HEK293 (cell line): ENCODE data around the gene SEMA3A.

Experiments used
- CTCF ChIA-PET: fragments of 350-600 bp; formaldehyde crosslinking; extraction: SDS; loops from one replicate; lab custom pipeline; 2021; ENCODE audit warnings: antibody characterized with exemption; lab: Yijun Ruan, JAX
- POLR2A ChIA-PET: fragments of 300-600 bp; formaldehyde crosslinking; extraction: SDS; loops from one replicate; lab custom pipeline; 2020; ENCODE audit warnings: antibody characterized with exemption, inconsistent platforms; lab: Yijun Ruan, JAX
- H3K27ac ChIP-seq: fragments of 200-500 bp; sonication (Bioruptor generic); 2 replicates; pipeline ENCODE4 v1.5.1; 2014; ENCODE audit warnings: low read depth, low read length, control low read depth, inconsistent platforms; ENCODE audit errors: extremely low read depth
- H3K36me3 ChIP-seq, 2 experiments: fragments of 200-500 bp in 1 of 2; sonication (Bioruptor generic) in 1 of 2; 1 replicate in 1 of 2; 2 replicates in 1 of 2; pipeline ENCODE4 v1.5.1; 2014 to 2017; ENCODE audit warnings: inconsistent platforms in 2 of 2, low read length in 2 of 2; ENCODE audit not compliant: control insufficient read depth in 2 of 2, insufficient read depth in 1 of 2
- H3K4me1 ChIP-seq: fragments of 200-500 bp; sonication (Bioruptor generic); 2 replicates; pipeline ENCODE4 v1.5.1; 2014; ENCODE audit warnings: mild to moderate bottlenecking, low read length, inconsistent platforms; ENCODE audit not compliant: control insufficient read depth, insufficient read depth
- H3K4me3 ChIP-seq: 2 replicates; pipeline ENCODE4 v1.5.1; 2011; ENCODE audit warnings: low read depth, mild to moderate bottlenecking, control low read depth, low read length, moderate library complexity
- H3K9me3 ChIP-seq: fragments of 200-500 bp; sonication (Bioruptor generic); 2 replicates; pipeline ENCODE4 v1.5.1; 2014; ENCODE audit warnings: low read depth, low read length, inconsistent platforms; ENCODE audit not compliant: control insufficient read depth, insufficient read depth
- MEIS1 ChIP-seq: sonication (generic); formaldehyde crosslinking; IDR thresholded peaks from 2 replicates; pipeline ENCODE4 v1.8.1; 2022; ENCODE audit warnings: missing genetic modification reagents, mild to moderate bottlenecking, borderline replicate concordance
- RBAK ChIP-seq: fragments of 450-650 bp; formaldehyde crosslinking; IDR thresholded peaks from 2 replicates; pipeline ENCODE4 v1.5.1; 2016; ENCODE audit warnings: missing biosample characterization, missing genetic modification characterization
- WT1 ChIP-seq: fragments of 450-650 bp; formaldehyde crosslinking; IDR thresholded peaks from 2 replicates; pipeline ENCODE4 v1.5.1; 2016; ENCODE audit warnings: missing biosample characterization, missing genetic modification characterization
- ZBTB49 ChIP-seq: fragments of 450-650 bp; formaldehyde crosslinking; IDR thresholded peaks from 2 replicates; pipeline ENCODE4 v1.5.1; 2016; ENCODE audit warnings: missing biosample characterization, missing genetic modification characterization, low read depth
- ZFP69B ChIP-seq: fragments of 450-650 bp; formaldehyde crosslinking; IDR thresholded peaks from 2 replicates; pipeline ENCODE4 v1.5.1; 2016; ENCODE audit warnings: missing biosample characterization, missing genetic modification characterization
- ZNF132 ChIP-seq: fragments of 450-650 bp; formaldehyde crosslinking; IDR thresholded peaks from 2 replicates; pipeline ENCODE4 v1.5.1; 2017; ENCODE audit warnings: missing biosample characterization, missing genetic modification characterization, borderline replicate concordance
- ZNF175 ChIP-seq: fragments of 450-650 bp; formaldehyde crosslinking; IDR thresholded peaks from 2 replicates; pipeline ENCODE4 v1.5.1; 2016; ENCODE audit warnings: missing biosample characterization, missing genetic modification characterization
- ZNF184 ChIP-seq: fragments of 450-650 bp; IDR thresholded peaks from 2 replicates; pipeline ENCODE4 v1.5.1; 2018; ENCODE audit warnings: missing biosample characterization, mild to moderate bottlenecking, missing genetic modification characterization
- ZNF223 ChIP-seq: fragments of 450-650 bp; formaldehyde crosslinking; IDR thresholded peaks from 2 replicates; pipeline ENCODE4 v1.5.1; 2016; ENCODE audit warnings: missing biosample characterization, missing genetic modification characterization
- ZNF274 ChIP-seq, 2 experiments: fragments of 200-500 bp in 1 of 2; fragments of 450-650 bp in 1 of 2; sonication (Bioruptor generic) in 1 of 2; formaldehyde crosslinking in 1 of 2; IDR thresholded peaks; 2 replicates each; pipeline versions ENCODE4 v1.5.1 to v1.6.1; 2014 to 2016; ENCODE audit warnings: borderline replicate concordance in 1 of 2, inconsistent platforms in 1 of 2, low read length in 1 of 2, missing biosample characterization in 1 of 2, missing genetic modification characterization in 1 of 2
- ZNF302 ChIP-seq: fragments of 450-650 bp; formaldehyde crosslinking; IDR thresholded peaks from 2 replicates; pipeline ENCODE4 v1.5.1; 2016; ENCODE audit warnings: missing biosample characterization, missing genetic modification characterization, low read depth
- ZNF341 ChIP-seq: fragments of 450-650 bp; formaldehyde crosslinking; IDR thresholded peaks from 2 replicates; pipeline ENCODE4; 2016; ENCODE audit warnings: low read depth, missing biosample characterization, missing genetic modification characterization
- ZNF473 ChIP-seq: fragments of 450-650 bp; formaldehyde crosslinking; IDR thresholded peaks from 2 replicates; pipeline ENCODE4 v1.5.1; 2017; ENCODE audit warnings: missing biosample characterization, missing genetic modification characterization
- ZNF596 ChIP-seq: fragments of 450-650 bp; IDR thresholded peaks from 2 replicates; pipeline ENCODE4 v1.5.0; 2018; ENCODE audit warnings: missing biosample characterization, mild to moderate bottlenecking, missing genetic modification characterization, moderate library complexity
- ZNF645 ChIP-seq: fragments of 450-650 bp; formaldehyde crosslinking; IDR thresholded peaks from 2 replicates; pipeline ENCODE4; 2016; ENCODE audit warnings: missing biosample characterization, missing genetic modification characterization
- ZNF670 ChIP-seq: fragments of 450-650 bp; formaldehyde crosslinking; IDR thresholded peaks from 2 replicates; pipeline ENCODE4 v1.5.1; 2016; ENCODE audit warnings: missing biosample characterization, missing genetic modification characterization, low read depth
- ZNF76 ChIP-seq: fragments of 450-650 bp; formaldehyde crosslinking; IDR thresholded peaks from 2 replicates; pipeline ENCODE4; 2016; ENCODE audit warnings: low read depth, missing biosample characterization, missing genetic modification characterization, borderline replicate concordance
- ZNF785 ChIP-seq: fragments of 450-650 bp; formaldehyde crosslinking; IDR thresholded peaks from 2 replicates; pipeline ENCODE4 v1.5.1; 2016; ENCODE audit warnings: missing biosample characterization, missing genetic modification characterization
- TF ChIP-seq, protein P1 (sequence below): fragments of 450-650 bp; formaldehyde crosslinking; IDR thresholded peaks from 2 replicates; pipeline ENCODE4 v1.5.1; 2016; ENCODE audit warnings: missing biosample characterization, missing genetic modification characterization, borderline replicate concordance
- TF ChIP-seq, protein P2 (sequence below): fragments of 450-650 bp; formaldehyde crosslinking; IDR thresholded peaks from 2 replicates; pipeline ENCODE4 v1.5.1; 2016; ENCODE audit warnings: missing biosample characterization, missing genetic modification characterization

SEMA3A gene

GRCh38 chr7:84108787-84109186, 85.8 kb downstream of the SEMA3A start:
- H3K4me3 ChIP-seq, result no peak overlapping the region
- POLR2A ChIA-PET, result no interaction called here
- TF ChIP-seq, protein P1, sequence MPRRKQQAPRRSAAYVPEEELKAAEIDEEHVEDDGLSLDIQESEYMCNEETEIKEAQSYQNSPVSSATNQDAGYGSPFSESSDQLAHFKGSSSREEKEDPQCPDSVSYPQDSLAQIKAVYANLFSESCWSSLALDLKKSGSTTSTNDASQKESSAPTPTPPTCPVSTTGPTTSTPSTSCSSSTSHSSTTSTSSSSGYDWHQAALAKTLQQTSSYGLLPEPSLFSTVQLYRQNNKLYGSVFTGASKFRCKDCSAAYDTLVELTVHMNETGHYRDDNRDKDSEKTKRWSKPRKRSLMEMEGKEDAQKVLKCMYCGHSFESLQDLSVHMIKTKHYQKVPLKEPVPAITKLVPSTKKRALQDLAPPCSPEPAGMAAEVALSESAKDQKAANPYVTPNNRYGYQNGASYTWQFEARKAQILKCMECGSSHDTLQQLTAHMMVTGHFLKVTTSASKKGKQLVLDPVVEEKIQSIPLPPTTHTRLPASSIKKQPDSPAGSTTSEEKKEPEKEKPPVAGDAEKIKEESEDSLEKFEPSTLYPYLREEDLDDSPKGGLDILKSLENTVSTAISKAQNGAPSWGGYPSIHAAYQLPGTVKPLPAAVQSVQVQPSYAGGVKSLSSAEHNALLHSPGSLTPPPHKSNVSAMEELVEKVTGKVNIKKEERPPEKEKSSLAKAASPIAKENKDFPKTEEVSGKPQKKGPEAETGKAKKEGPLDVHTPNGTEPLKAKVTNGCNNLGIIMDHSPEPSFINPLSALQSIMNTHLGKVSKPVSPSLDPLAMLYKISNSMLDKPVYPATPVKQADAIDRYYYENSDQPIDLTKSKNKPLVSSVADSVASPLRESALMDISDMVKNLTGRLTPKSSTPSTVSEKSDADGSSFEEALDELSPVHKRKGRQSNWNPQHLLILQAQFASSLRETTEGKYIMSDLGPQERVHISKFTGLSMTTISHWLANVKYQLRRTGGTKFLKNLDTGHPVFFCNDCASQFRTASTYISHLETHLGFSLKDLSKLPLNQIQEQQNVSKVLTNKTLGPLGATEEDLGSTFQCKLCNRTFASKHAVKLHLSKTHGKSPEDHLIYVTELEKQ, result no peak
- no peak for TF ChIP-seq ZNF596 (tag by site-specific recombination)
- no peak for TF ChIP-seq ZBTB49 (tag by site-specific recombination)
- no peak for TF ChIP-seq ZNF302 (tag by site-specific recombination)
- no peak for TF ChIP-seq ZNF175 (tag by site-specific recombination)
- TF ChIP-seq ZNF76, result no peak
- TF ChIP-seq ZNF184 (tag by site-specific recombination), result no peak
- no peak for TF ChIP-seq ZNF341 (tag by site-specific recombination)
- no peak for TF ChIP-seq ZNF645 (tag by site-specific recombination)
- no peak for TF ChIP-seq WT1
- no peaks in the 10 kb centered on the region for H3K36me3 ChIP-seq
- no peaks in the 10 kb centered on the region for H3K9me3 ChIP-seq
- H3K4me1 ChIP-seq, result peaks cover 13% of the 10 kb centered on the region; the same call in 1 of the 2 replicates
- H3K27ac ChIP-seq, result no peak overlapping the region
- CTCF ChIA-PET, result interaction anchor here (0.8 kb wide), 1 partner anchor 665 kb away, joined by 5 read pairs; no protein-coding TSS in a partner anchor

DNA sequence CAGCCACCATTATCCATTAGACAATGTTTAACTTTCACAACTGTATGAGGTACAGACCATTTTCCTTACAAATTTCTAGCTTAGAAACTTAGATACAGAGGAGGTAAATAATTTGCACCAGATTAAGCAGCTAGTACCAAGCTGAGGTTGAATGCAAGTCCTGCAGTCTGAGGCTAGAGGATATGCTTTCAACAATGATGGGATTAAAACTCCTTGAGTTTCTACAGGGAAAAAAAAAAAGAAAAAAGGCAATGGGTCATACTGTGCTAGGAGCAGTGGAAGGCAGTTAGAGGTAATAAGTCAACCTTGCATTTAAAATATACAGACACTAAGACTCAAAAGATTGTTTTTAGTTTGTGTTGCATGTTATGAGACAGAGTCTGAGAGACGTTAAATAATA, 86.5 kb downstream of the SEMA3A start:
- Histone ChIP-seq H3K9me3 (no peaks in the 10 kb centered on the region), H3K4me3 (no peak overlapping the region), H3K36me3 (no peaks in the 10 kb centered on the region), H3K27ac (no peak overlapping the region), H3K4me1 (peaks cover 6% of the 10 kb centered on the region; the same call in 1 of the 2 replicates)
- TF ChIP-seq, protein P2, sequence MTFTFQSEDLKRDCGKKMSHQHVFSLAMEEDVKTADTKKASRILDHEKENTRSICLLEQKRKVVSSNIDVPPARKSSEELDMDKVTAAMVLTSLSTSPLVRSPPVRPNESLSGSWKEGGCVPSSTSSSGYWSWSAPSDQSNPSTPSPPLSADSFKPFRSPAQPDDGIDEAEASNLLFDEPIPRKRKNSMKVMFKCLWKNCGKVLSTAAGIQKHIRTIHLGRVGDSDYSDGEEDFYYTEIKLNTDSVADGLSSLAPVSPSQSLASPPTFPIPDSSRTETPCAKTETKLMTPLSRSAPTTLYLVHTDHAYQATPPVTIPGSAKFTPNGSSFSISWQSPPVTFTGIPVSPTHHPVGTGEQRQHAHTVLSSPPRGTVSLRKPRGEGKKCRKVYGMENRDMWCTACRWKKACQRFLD, result no peak
- TF ChIP-seq ZNF670 (tag by site-specific recombination), result no peak
- TF ChIP-seq ZNF223 (tag by site-specific recombination), result no peak
- TF ChIP-seq ZNF785 (tag by site-specific recombination), result no peak
- TF ChIP-seq MEIS1 (CRISPR knock-in tag), result no peak
- no peak for TF ChIP-seq ZNF274 (IDR thresholded peaks at IDR 0.05; ENCODE audit: low read length)
- no peak for TF ChIP-seq ZNF274 (tag by site-specific recombination; IDR thresholded peaks at IDR 0.05; ENCODE audit: borderline replicate concordance)
- no peak for TF ChIP-seq ZFP69B (tag by site-specific recombination)
- TF ChIP-seq RBAK (tag by site-specific recombination), result no peak
- no peak for TF ChIP-seq ZNF473 (tag by site-specific recombination)
- no peak for TF ChIP-seq WT1
- TF ChIP-seq ZNF132 (tag by site-specific recombination), result no peak
- CTCF ChIA-PET, result no interaction called here
- POLR2A ChIA-PET, result no interaction called here
